ENCODE data around the gene KIRREL2.

The KIRREL2 gene

GRCh38 chr19:35845215-35846037, 11.3 kb upstream of the KIRREL2 start:
- no peak for DNase-seq

DNA sequence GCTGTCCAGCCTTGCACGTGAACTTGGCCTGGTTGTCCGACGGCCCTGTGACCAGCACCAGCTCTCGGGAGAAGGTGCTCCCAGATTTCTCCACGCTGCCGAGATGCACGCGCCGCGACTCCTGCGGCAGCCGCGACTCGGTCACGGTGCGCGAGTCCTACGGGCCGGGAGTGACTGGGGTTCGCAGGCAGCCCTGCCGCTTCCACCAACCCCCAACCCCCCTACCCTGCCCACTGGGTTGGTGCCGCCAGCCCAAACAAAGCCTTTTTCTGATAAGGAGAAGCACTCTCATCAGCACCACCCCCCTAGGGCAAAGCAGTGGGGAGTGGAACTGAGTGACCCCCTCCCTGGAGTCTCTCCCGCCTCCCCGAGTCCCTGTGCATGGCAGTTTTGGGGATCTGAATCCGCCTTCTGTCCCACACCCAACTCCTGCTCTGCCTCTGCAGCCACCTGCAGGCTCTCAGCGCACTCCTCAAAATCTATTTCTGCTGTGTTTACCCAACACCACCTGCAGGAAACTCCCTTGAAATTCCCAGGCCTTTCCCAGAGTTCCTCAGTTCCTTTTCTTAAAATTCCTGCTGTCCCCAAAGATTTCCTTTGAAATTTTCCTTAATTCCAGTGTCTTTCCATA, 10.6 kb upstream of the KIRREL2 start:
- no peak for DNase-seq

DNA sequence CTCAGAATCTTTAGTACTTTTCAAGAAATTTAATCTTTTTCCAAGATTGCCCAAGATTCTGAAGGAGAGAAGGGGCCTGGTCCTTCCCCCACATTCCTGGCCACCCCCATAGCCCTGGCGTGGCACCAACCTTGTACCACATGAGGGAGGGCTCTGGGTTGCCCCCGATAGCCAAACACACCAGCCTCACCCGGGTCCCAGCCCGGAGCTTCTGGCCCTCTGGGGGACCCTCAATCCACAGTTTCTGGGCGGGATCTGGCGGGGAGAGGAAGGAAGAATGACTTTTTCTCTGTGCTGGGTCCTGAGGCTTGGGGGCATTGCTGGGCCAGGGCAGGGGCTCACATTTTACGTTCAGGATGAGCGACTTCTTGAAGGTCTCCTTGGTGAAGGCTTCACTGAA, 8.8 kb upstream of the KIRREL2 start:
- no peak for DNase-seq

GRCh38 chr19:35848486-35848885, 8.2 kb upstream of the KIRREL2 start:
- no peak for DNase-seq

DNA sequence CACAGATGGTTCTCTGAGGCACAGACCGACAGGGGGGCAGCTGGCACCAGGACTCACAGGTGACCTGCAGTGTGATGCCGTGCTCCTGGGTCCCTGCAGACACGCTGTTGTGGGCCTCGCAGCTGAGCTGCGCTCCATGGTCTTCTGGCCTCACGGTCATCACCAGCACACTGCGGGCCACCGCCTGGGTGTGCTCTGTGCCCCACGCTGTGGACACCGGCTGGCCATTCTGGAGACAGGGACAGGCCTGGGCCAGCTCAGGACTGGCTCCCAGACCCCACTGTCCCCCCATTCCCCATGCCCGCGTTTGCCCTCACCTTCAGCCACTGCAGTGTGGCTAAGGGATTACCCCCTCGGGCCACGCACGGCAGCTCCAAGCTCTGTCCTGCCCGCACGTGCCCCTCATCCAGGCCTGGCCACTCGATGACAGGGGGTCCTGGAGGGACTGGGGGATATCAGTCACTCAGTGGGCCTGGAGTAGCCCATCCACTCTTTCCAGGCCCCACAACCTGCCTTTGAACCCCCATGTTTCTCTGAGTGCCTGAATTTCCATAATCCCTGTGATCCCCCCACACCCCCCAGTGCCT, 7.7 kb upstream of the KIRREL2 start:
- DNase-seq = no peak

DNA sequence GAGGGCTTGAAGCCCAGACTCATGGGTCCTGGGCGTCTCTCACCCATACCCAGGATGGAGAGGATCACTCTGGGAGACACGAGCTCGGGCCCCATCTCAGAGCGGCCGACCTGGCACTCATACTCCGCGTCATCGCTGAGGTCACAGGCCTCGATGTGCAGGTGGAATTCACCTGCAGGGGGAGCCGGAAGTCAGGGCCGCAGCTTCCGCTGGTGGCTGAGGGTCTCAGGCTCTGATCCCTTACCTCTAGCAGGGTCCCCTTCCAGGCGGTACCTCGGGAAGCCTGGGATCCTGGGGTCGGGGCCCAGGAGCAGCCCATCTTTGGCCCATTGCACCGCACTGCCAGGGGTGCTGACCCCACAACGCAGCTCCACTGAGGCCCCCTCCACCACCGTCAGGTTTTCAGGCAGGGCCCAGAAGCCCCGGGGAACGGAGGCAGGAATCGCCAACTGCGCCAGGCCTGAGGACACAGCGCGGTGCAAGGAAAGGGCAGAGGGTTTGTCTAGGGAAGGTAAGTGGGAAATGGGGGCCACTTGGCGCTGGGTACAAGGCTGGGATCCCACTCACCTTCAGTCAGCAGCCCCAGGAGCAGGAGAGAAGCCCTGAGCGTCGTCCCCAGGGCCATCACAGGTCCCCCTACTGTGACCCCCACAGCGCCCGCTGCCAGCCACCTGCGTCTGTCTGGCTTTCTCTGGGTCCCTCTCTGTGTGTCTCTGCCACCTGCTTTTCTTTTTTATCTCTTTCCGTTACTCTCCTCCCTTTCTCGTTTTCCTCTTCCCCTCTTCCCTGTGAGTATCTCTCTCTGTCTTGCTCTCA, 5.3 kb upstream of the KIRREL2 start:
- no peak for DNase-seq

DNA sequence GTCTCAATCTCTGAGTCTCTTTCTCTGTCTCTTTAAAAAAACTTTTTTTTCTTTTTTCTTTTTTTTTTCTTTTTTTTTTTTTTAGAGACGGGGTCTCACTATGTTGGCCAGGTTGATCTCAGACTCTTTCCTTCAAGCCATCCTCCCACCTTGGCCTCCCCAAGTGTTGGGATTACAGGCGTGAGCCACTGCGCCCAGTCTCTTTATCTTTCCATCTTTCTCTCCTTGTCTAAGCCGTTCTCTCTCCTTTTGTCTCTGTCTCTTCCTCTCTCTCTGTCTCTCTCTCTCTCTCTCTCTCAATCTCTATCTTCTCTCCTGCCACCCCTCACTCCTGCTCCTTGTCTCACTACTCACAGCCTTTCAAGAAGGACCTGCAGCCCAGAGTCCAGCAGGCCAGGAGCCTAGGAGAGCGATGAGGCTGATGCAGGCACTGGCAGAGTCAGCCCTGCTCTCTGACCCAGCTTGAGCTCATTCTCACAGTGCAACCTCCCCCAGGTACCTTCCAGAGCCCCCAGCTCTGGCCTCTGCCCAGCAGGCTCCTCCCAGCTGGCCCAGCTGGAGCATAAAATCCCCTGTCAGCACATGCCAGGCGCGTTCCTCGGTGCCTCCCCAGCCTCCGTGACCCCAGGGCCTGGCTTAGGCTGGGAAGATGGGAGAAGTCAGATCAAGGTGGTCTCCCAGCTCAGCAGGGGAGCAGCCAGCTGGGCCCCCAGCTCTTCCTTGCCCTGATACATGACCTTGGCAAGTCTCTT, 4.5 kb upstream of the KIRREL2 start, which contains the start of gene NPHS1:
NPHS1 (minus strand) TSS at position 476 of the 752 bp plus-strand sequence. CDS start 667 bp downstream, outside the sequence.
- no peak for DNase-seq

GRCh38 chr19:35853038-35853756, 3.5 kb upstream of the KIRREL2 start:
- DNase-seq = no peak

DNA sequence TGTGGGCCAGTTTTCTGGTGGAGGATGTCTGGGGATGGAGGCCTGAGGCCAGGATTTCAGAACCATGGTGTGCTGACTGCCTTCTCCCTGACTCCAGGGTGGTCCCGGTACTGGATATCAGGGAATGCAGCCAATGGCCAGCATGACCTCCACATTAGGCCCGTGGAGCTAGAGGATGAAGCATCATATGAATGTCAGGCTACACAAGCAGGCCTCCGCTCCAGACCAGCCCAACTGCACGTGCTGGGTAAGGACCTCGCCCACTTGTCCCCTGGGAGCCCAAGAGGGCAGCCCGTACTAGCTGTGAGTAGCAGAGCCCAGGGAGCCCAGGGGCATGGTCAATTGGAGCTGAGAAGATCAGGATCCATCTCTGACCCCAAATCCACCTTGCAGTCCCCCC, 1.6 kb downstream of the KIRREL2 start:
- DNase-seq = no peak

DNA sequence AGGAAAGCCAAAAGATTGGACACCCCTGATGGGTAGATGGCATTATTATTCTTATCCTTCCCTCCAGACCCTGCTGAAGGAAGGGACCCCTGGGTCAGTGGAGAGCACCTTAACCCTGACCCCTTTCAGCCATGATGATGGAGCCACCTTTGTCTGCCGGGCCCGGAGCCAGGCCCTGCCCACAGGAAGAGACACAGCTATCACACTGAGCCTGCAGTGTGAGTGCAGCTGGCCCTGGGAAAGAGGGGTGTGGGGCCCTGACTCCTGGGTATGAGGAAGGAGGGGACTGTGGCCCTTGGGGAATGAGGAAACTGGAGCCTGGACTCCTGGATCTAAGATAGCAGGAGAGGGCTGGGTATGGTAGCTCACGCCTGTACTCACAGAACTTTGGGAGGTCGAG, 2.7 kb downstream of the KIRREL2 start:
- DNase-seq = no peak

GRCh38 chr19:35860436-35860817, 3.7 kb downstream of the KIRREL2 start:
- DNase-seq = no peak

GRCh38 chr19:35860818-35861639, 4.3 kb downstream of the KIRREL2 start:
- DNase-seq = no peak

GRCh38 chr19:35861640-35862160, 5.0 kb downstream of the KIRREL2 start:
- no peak for DNase-seq

DNA sequence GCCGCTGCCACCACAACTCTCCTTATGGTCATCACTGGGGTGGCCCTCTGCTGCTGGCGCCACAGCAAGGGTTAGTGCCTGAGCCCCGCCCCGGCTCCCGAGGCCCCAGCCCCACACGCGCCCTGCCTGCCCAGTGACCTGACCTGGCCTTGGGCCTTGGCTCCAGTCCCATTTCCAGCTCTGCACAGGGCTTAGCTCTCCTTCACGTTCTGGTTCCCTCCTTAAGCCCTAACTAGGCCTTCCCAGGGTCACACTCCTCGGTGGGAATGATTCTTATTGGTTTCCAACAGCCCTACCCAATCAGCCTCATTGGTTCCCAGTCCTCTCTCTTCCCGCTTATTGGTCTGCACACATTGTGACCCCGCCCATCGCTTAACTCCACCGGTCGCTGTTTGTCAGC, 5.8 kb downstream of the KIRREL2 start:
- DNase-seq = no peak

DNA sequence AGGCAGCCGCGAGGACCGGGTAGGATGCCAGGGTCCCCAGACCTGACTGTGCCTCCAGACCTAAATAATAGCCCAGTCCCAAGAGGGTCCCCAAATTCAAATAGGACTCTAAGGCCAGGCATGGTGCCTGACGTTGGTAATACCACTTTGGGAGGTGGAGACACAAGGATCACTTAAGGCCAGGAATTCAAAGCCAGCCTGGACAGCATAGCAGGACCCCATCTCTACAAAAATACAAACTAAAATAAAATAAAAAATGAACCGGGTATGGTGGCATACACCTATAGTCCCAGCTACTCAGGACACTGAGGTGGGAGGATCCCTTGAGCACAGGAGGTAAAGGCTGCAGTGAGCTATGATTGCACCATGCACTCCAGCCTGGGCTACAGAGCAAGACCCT, 6.3 kb downstream of the KIRREL2 start:
- DNase-seq = no peak

DNA sequence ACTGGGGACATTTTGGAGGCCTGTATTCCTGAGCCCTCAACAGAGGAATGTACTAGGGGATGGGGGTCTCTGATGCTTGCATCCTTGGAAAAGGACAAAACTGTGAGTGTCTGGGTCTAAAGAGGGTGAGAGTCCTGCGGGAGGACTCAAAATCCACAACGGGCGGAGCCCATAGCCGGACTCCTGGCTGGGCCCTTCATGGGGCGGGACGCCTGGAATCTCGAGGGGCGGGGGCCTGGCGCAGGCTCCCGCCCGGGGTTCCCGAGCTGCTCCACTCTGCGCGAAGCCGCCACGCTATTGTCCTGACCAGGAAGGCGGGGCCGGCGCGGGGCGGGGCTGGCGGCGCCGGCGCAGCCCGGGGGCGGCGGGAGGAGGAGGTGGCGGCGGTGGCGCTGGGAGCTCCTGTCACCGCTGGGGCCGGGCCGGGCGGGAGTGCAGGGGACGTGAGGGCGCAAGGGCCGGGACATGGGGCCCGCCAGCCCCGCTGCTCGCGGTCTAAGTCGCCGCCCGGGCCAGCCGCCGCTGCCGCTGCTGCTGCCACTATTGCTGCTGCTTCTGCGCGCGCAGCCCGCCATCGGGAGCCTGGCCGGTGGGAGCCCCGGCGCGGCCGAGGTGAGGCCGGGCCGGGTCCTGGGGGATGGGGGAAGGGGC, 11.6 kb downstream of the KIRREL2 start, which contains the start of gene APLP1:
APLP1 (plus strand) TSS at position 403 of the 651 bp plus-strand sequence; CDS start at position 466, 63 bp downstream.
- no peak for DNase-seq

- no peak for DNase-seq
These were observed 12.2 kb downstream of the KIRREL2 start for GRCh38 chr19:35868823-35869326.

DNA sequence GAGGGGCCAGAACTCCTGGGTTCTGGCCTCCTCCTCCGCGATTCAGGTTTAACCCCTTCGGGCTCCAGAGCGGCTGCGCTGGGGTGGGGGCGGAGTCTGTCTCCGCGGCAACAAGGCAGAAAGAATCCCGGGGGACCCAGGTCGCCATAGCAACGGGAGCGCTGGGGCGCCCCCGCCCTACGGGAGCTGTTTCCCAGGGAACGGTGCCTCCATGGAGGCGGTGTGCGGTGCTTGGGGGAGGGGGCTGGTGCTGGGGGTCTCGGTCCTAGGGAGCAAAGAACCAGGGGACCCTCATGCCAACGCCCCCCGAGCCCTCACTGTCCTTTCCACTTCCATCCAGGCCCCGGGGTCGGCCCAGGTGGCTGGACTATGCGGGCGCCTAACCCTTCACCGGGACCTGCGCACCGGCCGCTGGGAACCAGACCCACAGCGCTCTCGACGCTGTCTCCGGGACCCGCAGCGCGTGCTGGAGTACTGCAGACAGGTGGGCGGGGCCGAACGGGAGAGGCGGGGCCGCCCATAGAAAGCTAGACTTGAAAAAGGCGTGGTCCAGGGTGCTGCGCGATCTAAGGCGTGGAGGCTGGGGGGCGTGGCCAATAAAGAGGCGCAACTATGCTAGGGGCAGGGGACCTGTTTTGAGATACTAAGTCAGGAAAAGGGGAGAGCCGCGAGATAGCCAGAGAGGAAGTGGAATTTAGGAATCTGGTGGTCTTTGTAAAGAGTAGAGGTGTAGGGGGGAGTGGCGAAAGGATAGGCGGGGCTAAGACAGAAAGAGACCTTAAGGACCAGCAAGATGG, 12.8 kb downstream of the KIRREL2 start:
- DNase-seq = peak; percentile 93
